Hepatic stellate cell (primary cell): ENCODE results near the gene SH3BP5.

Experiments used
- DNase-seq: peaks from one replicate; pipeline ENCODE4 v3.0.0; 2011; ENCODE audit warnings: low spot score

Gene SH3BP5

DNA sequence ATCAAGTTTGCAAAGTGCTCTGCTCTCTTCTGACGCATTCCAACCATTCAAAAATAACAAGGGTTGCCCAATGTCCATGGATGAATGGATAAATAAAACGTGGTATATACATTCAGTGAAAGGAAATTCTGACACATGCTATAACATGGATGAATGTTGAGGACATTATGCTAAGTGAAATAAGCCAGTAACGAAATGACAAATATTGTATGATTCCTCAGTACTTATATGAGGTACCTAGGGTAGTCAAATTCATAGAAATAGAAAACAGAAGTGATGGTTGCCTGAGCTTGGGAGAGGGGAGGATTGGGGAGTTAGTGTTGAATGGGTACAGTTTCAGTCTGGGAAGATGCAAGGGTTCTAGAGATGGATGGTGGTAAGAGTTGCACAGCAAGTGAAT is 33.9 kb downstream of the SH3BP5 start:
- no peak for DNase-seq

DNA sequence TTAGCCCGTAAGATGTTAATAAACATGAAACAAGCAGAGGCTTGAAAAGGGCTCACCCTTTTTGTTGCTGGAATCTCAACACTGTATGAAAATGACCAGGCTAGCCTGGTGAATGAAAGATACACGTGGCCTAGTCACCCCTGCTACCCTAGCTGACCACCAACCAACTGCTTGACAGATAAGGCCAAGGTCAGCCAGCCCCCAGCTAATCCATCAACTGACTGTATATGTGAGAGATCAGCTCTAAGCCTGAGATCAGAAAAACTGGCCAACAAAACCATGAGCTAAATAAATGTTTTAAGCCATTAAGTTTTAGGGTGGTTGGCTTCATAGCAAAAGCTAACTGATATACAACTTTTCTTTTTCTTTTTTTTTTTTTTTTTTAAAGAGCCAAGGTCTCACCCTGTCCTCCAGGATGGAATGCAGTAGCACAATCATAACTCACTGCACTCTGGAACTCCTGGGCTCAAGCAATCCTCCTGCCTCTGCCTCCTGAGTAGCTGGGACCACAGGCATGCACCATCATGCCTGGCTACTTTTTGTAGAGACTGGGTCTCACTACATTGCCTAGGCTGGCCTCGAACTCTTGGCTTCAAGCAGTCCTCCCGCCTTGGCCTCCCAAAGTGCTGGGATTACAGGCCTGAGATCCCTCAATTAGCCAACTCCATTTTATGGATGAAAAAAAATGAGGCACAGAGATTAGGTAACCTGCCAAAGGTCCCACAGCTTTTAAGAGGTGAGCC is 34.6 kb downstream of the SH3BP5 start:
- DNase-seq = no peak

DNA sequence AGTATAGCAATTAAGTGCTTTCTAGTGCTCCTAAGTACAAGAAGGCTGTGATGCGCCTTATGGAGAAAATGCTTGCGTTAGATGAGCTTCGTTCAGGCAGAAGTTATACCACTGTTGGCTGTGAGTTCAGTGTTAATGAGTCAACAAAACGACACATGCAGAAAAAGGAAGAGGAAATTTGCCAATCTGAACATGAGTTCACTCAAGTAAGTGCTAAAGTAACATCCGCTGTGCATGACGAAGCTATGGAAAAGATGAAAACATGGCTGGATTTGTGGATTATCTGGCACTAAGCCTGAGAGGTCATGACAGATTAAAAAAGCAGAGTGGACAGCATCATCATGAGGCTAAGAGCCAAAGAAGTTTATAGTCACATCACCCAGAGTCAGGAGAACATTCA is 36.9 kb downstream of the SH3BP5 start:
- no peak for DNase-seq

DNA sequence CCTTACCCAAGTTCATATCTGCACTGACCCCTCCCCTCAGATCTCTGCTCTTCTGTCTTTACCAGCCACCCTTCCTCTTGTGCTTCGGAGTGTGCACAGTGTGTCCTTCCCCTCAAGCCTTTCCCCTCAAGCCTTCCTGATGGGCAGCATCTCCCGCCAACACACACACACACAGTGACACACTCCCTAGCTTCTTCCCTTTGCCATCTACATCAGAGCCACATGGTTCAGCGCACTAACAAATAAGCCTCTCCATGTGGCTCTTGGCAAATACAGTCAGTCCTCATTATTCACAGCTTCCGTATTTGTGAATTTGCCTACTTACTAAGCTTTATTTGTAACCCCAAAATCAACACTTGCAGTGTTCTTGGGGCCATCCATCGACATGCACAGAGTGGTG is 37.5 kb downstream of the SH3BP5 start:
- DNase-seq = no peak

DNA sequence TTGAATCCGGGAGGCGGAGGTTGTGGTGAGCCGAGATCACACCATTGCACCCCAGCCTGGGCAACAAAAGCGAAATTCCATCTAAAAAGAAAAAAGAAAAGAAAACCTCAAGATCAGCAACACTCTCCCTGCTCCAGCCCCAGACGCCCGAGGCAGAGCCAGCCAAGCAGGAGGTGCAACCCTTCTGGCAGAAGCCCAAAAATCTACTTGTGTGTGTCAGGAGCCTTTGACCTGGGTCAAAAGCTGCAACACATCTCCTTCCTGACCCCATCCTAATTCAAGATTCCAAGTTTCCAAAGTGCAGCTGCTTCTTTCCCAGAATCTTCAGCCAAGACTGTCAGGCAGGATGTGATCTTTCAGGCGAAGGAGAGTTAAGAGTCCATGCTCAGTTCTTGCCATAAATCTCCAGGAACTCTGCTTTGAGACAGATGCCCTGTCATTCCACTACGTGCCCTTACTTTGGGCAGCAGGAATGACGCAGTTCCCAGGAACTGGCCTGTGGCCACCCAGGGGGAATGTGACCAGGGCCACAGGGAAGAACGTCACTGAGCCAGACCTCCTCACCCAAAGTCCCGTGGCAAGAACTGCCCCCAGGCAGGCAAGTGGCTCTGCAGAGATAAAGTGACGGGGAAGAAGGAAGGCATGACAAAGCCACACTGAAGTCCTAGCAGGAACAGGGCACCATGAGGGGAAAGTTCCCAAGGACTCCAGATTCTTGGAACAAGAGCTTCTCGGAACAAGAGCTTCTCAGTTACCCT is 39.4 kb downstream of the SH3BP5 start:
- DNase-seq = no peak

DNA sequence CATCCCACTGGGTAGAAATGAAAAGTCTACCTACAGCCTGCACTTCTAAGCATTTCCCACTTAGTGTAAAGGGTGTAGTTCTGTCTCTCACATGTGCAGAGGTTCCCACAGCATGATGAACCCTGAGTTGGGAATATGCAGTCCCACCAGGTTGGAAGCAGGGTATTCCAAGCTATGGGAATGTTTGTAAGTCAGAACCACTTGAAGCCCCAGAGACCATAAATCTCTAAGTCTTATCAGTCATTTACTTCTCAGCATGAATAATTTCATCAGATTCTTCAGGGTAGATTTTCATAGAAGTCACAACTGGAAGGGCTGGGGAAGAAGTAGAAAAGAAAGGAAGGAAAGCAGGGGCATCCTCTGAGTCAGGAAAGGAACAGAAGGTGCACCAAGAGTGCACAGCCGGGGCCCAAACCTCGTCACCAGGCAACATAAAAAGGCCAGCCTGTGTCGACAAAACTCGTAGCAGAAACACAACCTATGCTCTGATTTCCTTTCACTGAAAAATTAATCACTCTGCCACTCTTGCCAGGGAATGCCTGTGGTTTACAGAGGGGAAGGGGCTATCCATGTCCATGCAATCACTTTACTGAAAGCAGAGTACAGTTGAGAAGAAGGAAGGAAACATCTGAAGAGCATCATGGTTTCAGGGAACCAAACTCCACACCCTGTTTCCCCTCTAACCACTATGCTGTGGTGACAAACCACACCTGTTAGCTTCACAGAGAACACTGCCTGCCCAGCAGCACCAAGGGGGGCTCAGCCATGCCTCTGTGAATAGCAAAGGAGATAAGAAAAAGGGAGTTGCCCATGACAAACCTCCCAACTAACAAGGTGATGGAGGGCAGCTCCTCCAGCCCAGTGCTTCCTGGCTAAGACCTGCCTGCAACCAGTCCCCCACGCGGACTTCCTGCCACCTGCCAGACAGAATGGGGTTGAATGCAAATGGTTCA is 40.5 kb downstream of the SH3BP5 start:
- no peak for DNase-seq

DNA sequence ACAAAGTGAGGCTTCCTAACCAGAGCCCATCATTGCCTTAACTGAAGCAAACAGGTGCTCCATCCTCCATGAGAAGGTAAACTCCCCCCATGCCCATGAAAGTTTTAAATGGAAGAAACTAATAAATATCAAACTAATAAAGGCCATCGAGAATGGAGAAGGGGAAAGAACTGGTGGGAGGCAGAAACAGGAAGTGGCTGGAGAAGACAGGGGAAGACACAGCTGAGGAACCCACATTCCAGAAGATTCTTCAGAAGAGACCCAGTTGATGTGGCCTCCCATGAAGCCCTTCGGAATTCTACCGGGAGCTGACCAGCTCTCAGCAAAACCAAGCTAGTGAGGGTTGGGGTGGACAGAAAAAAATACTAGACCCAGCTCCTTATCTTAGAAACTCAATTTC is 41.6 kb downstream of the SH3BP5 start:
- DNase-seq = no peak

DNA sequence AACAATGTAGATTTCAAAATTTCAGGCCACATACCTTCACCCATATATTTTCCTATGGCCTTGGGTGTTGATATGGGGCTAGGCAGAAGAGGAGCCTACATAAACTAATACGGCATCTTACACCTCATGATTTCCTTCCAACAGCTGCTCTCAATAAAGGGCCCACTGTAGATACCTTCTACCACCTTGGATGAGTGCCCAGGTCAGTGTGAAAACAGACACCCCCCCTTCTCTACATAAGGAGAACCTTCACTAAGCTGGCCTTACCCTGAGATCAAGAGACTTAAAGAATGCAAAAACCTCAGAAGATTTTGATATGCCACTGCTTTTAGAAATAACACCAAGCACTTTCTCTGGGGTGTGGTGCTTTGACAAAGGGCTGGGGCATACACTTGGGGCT is 42.7 kb downstream of the SH3BP5 start:
- no peak for DNase-seq

DNA sequence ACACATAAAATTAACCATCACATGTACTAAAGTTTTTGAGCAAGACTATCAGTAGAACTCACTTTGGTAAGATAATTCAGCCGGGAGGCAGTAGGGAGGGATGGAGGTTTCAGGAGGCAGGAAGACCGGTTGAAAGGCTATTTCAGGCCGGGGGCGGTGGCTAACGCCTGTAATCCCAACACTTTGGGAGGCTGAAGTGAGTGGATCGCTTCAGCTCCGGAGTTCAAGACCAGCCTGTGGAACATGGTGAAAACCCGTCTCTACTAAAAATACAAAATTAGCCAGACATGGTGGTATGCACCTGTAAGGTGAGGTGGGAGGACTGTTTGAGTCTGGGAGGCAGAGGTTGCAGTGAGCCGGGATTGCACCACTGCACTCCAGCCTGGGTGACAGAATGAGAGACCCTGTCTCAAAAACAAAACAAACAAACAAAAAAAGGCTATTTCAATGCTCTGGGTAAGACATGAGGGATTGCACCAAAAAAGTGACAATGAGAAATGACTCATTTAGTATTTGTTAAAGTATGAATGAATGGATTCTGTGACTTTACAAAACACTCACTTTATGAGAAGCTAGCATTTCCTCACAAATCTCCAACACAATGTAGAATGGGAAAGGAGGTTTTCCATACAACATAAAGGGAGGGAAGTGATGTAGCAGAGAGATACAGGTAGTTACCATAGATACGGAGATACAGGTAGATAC is 43.9 kb downstream of the SH3BP5 start:
- no peak for DNase-seq

DNA sequence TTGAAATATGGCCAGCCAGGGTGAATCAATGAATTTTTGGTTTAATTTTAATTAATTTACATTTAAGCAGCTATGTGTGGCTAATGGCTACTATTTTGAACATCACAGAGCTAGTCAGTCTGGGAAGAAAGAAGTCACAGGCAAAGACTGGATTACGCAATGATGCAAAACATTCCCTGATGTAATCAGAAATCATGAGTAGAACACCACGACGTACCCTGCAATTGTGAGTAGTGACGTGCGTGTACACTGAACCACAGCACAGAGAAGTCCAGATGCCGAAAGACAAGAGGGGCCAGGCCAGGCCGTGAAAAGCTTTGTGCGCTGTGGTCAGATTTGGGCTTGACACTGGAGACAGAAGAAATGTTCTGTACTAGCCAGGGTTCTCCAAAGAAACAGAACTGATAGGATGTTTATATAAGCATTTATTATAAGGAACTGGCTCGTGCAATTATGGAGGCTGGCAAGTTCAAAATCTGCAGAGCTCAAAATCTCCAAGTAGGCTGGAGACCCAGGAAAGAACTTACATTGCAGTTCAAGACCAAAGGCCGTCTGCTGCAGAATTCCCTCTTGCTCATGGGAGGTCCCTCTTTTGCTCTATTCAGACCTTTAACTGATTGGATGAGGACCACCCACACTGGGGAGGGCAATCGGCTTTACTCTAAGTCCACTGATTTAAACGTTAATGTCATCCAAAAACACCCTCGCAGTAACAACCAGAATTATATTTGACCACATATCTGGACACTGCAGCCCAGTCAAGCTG is 44.6 kb downstream of the SH3BP5 start:
- DNase-seq = no peak

DNA sequence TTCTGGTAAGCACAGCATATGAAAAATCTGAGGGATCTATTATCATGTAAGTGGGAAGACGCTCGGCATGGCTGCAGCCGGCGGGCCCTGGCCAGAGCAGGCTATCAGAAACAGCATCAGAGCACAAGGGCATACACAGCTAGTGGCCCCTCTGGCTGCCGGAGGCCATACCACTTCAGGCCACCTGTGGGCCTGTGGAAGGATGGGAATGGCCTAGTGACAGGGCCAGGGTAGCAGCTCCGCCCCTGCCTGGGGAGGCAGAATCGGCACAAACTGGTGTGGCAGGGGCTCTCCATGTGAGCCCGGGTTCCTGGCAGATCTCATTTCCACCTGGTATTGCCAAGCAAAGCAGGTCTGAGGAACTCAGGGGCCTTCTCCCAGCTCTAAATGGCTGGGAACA is 46.4 kb downstream of the SH3BP5 start:
- DNase-seq = no peak

DNA sequence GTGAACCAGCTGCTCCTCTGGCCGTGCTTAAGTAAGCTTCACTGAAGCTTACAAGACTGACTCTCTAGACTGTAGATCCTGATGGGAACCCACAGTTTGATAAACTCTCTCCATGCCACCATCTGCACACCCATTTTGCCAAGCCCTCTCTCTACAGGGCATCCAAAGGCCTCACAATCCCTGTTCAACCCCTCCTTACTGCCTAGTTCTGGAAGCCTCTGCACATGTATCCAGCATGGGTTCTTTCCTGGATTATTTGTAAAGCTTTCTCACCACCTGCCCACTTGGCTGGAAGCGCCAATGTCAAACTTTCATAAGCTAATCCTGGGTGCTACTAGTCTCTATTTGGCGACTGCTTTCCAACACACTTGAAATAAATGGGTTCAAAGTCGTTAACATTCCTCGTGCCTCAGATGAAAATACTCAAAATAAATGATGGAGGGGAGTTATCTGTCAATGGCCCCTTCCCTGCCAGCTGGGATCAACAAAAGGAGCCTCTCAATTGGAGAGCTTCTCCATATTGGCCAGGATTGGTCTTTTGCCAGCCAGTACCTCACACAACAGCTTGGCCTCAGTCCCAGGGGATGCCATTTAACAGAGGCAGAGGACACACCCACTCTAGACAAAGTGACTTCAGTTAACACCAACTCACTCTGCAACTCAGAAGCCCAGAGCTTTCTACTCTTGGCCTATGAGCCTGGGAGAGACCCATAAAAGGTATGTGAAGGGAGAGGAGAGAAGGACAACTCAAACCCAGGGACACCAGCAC is 48.1 kb downstream of the SH3BP5 start:
- no peak for DNase-seq

DNA sequence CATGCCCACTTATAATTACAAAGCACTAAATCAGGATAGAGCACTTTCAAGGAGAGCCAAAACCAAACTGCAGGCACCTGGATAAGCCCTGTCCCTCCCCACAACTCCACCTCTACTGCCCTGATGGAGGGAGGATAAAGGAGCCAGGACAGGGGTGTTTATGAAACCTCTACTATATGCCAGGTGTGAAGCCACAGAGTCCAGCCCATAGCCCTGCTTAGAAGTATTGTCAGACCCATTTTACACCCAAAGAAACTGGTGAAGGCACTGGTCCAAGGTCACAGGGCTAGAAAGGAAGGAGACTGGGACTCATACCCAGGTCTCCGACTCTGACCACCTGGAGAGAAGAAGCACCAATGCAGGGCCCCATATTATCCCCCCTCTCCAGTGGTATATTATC is 48.7 kb downstream of the SH3BP5 start:
- no peak for DNase-seq

DNA sequence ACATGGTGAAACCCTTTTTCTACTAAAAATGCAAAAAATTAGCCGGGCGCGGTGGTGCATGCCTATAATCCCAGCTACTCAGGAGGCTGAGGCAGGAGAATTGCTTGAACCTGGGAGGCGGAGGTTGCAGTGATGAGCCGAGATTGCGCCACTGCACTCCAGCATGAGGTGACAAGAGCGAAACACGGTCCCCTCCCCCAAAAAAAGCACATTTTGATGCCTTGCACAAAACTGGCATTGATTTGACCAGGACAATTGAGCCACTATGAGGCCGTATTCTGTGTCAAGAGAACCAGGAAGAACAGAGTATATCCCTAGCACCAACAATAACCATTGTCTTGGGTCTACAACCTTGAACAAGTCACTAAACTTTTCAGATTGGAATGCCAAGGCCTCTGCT is 50.6 kb downstream of the SH3BP5 start:
- DNase-seq = no peak

DNA sequence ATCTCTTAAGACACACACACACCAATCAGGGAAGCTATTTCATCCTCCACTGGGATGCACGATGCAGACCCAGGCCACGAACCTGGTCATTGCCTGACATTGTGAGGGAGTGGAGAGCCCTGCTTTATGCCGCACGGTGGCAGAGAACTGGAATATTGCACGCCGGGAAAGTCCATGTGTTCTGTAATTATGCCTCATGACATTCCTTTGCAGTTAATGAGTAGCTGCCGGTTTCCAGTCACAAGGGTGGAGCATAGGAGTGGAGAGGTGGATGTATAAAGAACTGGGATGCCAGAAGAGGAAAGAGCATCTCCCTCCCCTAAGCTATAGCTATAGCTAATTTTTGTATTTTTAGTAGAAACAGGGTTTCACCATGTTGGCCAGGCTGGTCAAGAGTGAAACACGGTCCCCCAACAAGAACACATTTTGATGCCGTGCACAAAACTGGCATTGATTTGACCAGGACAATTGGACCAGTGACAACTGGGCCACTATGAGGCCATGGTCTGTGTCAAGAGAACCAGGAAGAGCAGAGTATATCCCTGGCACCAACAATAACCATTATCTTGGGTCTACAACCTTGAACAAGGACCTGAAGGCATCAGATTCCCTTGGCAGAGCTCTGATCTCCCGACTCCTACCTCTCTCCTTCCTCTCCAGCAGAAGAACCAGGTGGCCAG is 51.4 kb downstream of the SH3BP5 start:
- no peak for DNase-seq

DNA sequence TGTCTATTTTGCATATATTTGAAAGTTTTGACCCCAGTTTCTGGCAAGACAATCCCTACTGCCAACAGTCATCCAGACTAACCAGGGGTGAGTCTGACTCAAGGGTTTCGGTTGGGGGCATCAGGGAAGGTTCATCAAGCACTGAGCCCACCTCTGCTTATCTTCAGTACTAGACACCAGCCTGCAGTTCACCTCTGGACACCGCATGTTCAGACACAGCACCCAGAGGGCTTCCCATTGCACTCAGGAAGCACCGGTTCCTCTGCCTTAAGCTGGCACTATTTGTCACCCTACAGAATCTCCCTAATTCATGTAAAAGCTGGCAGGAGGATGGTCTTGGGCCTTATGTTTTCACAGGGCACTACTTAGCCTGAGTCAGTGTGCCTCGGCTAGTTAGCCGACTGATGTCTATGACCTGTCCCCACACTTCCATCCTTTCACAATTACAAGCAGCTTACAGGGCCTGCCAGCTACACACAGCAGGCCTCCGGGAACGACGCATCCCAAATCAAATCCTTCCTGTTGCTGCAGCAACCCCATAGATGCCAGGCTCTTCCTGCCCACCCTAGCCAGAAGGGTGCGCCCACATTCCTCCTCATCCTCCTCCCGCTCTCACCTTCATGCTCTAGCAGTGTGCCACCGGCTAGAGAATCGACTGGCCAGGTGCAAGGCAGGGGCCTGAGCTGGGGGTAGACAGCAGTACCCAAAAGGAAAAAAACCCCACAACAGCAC is 52.5 kb downstream of the SH3BP5 start:
- DNase-seq = no peak

DNA sequence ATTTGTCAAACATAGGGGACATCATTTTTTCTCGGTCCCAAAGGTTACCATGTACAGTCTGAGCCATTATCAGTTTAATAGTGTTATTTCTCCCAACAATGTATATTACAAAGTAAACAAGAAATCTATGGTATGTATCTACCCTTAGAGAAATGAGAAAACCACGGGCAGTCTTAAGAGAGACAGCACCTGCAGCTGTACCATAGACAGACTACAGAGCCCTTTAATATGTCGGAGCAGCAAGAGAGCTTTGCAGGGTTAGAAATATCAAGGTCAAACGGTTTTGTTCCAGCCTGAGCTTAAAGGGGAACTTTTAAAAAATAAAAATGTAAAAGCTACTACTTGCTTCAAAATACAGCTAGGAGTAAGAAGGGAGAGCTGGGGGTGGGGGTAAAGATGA is 53.2 kb downstream of the SH3BP5 start:
- no peak for DNase-seq

DNA sequence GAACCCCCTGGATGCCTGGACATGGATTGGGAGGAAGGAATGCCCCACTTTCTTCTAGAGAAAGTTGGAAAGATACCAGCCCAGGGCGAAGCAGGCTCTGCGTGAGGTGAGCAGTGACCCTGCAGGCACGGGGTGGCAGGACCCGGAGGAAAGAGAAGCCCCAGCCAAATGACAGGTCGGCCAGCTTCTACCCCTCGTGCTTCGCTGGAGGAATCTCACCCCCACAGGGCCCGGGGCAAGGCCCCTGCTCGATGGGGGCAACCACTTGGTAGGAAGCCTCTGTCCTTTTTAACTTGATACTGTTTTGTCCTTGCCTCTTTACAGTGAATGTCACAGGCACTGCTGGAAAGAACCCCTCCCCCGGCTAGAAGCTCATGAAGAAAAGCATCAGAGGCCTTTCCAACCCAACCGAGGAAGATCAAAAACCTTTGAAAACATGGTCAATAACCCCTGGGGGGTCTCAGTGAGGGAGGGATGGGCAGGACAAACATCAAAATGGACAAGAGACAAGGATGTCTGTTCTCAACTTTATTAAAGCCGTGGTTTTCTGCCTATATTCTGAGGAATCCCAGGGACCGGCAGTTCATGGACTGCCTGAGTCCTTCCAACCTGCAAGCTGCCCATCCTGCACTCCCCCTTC is 54.4 kb downstream of the SH3BP5 start:
- DNase-seq = no peak
